IMR-90 (cell line): ENCODE results near the gene RNF224. TPM values are rescaled to one million over a fixed set of nuclear protein-coding genes. Genes with fewer than 3 reads are reported as not detected.

ENCODE experiments used
- ATAC-seq: fragments of 200-7000 bp; cut with Tn5 transposase; 2 replicates; pipeline ENCODE4 v1.9.1; 2020; ENCODE audit warnings: low read depth, mild to moderate bottlenecking, moderate library complexity
- BruUV-seq: library from RNA; stranded (reverse); fragments of 400-500 nt; replicated peaks from 2 replicates; lab custom pipeline; 2021; lab: Mats Ljungman, UMichigan
- CTCF ChIA-PET: fragments of 300-600 bp; formaldehyde crosslinking; extraction: SDS; loops from one replicate; lab custom pipeline; 2021; ENCODE audit warnings: antibody characterized with exemption; lab: Yijun Ruan, JAX
- POLR2A ChIA-PET: fragments of 300-600 bp; sonication (Branson Sonifier 250); formaldehyde crosslinking; loops from one replicate; lab custom pipeline; 2022; ENCODE audit warnings: antibody characterized with exemption; ENCODE audit not compliant: unreplicated experiment; lab: Charles Lee
- DNase-seq: peaks from one replicate; pipeline ENCODE4 v3.0.0; 2013
- H2AFZ ChIP-seq: replicated peaks from 2 replicates; pipeline ENCODE3; 2013; ENCODE audit warnings: low read length, mild to moderate bottlenecking; ENCODE audit not compliant: poor library complexity
- H2AK5ac ChIP-seq: 2 replicates; pipeline ENCODE4 v1.6.1; 2013; ENCODE audit warnings: low read depth, low read length, inconsistent platforms
- H2AK9ac ChIP-seq: replicated peaks from 2 replicates; pipeline ENCODE3; 2013; ENCODE audit warnings: mild to moderate bottlenecking, low read depth, low read length, moderate library complexity; ENCODE audit not compliant: poor library complexity
- H2BK120ac ChIP-seq: 2 replicates; pipeline ENCODE4 v1.6.1; 2013; ENCODE audit warnings: low read depth, low read length, inconsistent platforms
- H2BK15ac ChIP-seq: 3 replicates; pipeline ENCODE4 v1.6.1; 2013; ENCODE audit warnings: low read depth, low read length, inconsistent platforms
- H2BK20ac ChIP-seq: 2 replicates; pipeline ENCODE4 v1.6.1; 2013; ENCODE audit warnings: low read depth, mild to moderate bottlenecking, inconsistent platforms, low read length, moderate library complexity
- H2BK5ac ChIP-seq: 2 replicates; pipeline ENCODE4 v1.6.1; 2013; ENCODE audit warnings: mild to moderate bottlenecking, low read depth, low read length, inconsistent platforms; ENCODE audit not compliant: poor library complexity, severe bottlenecking
- H3K14ac ChIP-seq: replicated peaks from 2 replicates; pipeline ENCODE4 v1.6.1; 2013; ENCODE audit warnings: low read depth, low read length, inconsistent platforms
- H3K18ac ChIP-seq: 2 replicates; pipeline ENCODE4 v1.6.1; 2013; ENCODE audit warnings: low read depth, low read length, control low read depth
- H3K23ac ChIP-seq: 2 replicates; pipeline ENCODE4 v1.6.1; 2013; ENCODE audit warnings: low read depth, low read length, inconsistent platforms
- H3K27ac ChIP-seq: 2 replicates; pipeline ENCODE4 v1.5.1; 2013; ENCODE audit warnings: mild to moderate bottlenecking, control low read depth, low read length; ENCODE audit not compliant: insufficient read depth
- H3K27me3 ChIP-seq: 2 replicates; pipeline ENCODE4 v1.6.1; 2013; ENCODE audit warnings: low read length; ENCODE audit not compliant: control insufficient read depth, insufficient read depth
- H3K36me3 ChIP-seq: 2 replicates; pipeline ENCODE4 v1.6.1; 2013; ENCODE audit warnings: low read length, mixed read lengths; ENCODE audit not compliant: control insufficient read depth, insufficient read depth
- H3K4ac ChIP-seq: 2 replicates; pipeline ENCODE4 v1.6.1; 2013; ENCODE audit warnings: low read depth, low read length, inconsistent platforms
- H3K4me1 ChIP-seq: 2 replicates; pipeline ENCODE4 v1.6.1; 2013; ENCODE audit warnings: low read length, mixed read lengths; ENCODE audit not compliant: control insufficient read depth, insufficient read depth
- H3K4me2 ChIP-seq: 2 replicates; pipeline ENCODE4 v1.6.1; 2013; ENCODE audit warnings: low read depth, mild to moderate bottlenecking, control low read depth, low read length, moderate library complexity
- H3K4me3 ChIP-seq: 2 replicates; pipeline ENCODE4 v1.5.1; 2013; ENCODE audit warnings: low read depth, mild to moderate bottlenecking, control low read depth, low read length, moderate library complexity; ENCODE audit not compliant: insufficient read depth
- H3K56ac ChIP-seq: 2 replicates; pipeline ENCODE4 v1.6.1; 2013; ENCODE audit warnings: low read length, inconsistent platforms; ENCODE audit not compliant: insufficient read depth; ENCODE audit errors: extremely low read depth
- H3K79me1 ChIP-seq, 2 experiments: 2 replicates each; pipeline ENCODE4 v1.6.1; 2013; ENCODE audit warnings: low read length in 2 of 2, inconsistent platforms in 1 of 2, low read depth in 1 of 2
- H3K9ac ChIP-seq: 2 replicates; pipeline ENCODE4 v1.6.1; 2013; ENCODE audit warnings: low read depth, low read length, control low read depth
- H3K9me1 ChIP-seq: 2 replicates; pipeline ENCODE4 v1.6.1; 2013; ENCODE audit warnings: low read length, inconsistent platforms; ENCODE audit not compliant: insufficient read depth
- H3K9me3 ChIP-seq: 2 replicates; pipeline ENCODE4 v1.6.1; 2013; ENCODE audit warnings: low read length; ENCODE audit not compliant: control insufficient read depth, insufficient read depth
- H4K20me1 ChIP-seq: 2 replicates; pipeline ENCODE4 v1.6.1; 2013; ENCODE audit warnings: low read length, inconsistent platforms; ENCODE audit not compliant: insufficient read depth
- H4K5ac ChIP-seq: 2 replicates; pipeline ENCODE4 v1.6.1; 2013; ENCODE audit warnings: mild to moderate bottlenecking, low read depth, low read length, control low read depth
- H4K8ac ChIP-seq, 2 experiments: 2 replicates each; pipeline ENCODE4 v1.6.1; 2013; ENCODE audit warnings: low read depth in 2 of 2, low read length in 2 of 2, control low read depth in 1 of 2, inconsistent platforms in 1 of 2
- H4K91ac ChIP-seq: 2 replicates; pipeline ENCODE4 v1.6.1; 2013; ENCODE audit warnings: low read depth, low read length, inconsistent platforms; ENCODE audit not compliant: insufficient read depth
- BHLHE40 ChIP-seq: fragments of 150-350 bp; IDR thresholded peaks from 2 replicates; pipeline ENCODE4 v1.6.1; 2016; ENCODE audit warnings: mild to moderate bottlenecking, low read depth, low read length
- CEBPB ChIP-seq: IDR thresholded peaks from 2 replicates; pipeline ENCODE4 v1.6.1; 2012; ENCODE audit warnings: low read depth, low read length, improper control_type of control experiment
- CHD1 ChIP-seq: IDR thresholded peaks from 2 replicates; pipeline ENCODE4 v1.6.1; 2012; ENCODE audit warnings: low read depth, low read length, improper control_type of control experiment
- CTCF ChIP-seq: conservative IDR thresholded peaks from 2 replicates; pipeline ENCODE4 v1.5.1; 2012; ENCODE audit warnings: mild to moderate bottlenecking, low read depth, low read length, improper control_type of control experiment
- ELK1 ChIP-seq: fragments of 150-350 bp; IDR thresholded peaks from 2 replicates; pipeline ENCODE4 v1.6.1; 2016; ENCODE audit warnings: low read depth, mild to moderate bottlenecking, low read length, moderate library complexity, borderline replicate concordance
- FOS ChIP-seq: fragments of 150-350 bp; IDR thresholded peaks from 2 replicates; pipeline ENCODE4 v1.6.1; 2016; ENCODE audit warnings: low read depth, low read length
- MAZ ChIP-seq: IDR thresholded peaks from 2 replicates; pipeline ENCODE4 v1.6.1; 2012; ENCODE audit warnings: low read depth, mild to moderate bottlenecking, low read length, improper control_type of control experiment, moderate library complexity, borderline replicate concordance
- MXI1 ChIP-seq: IDR thresholded peaks from 2 replicates; pipeline ENCODE4 v1.6.1; 2012; ENCODE audit warnings: low read depth, mild to moderate bottlenecking, low read length, moderate library complexity, borderline replicate concordance
- NFE2L2 ChIP-seq: fragments of 150-350 bp; IDR thresholded peaks from 2 replicates; pipeline ENCODE4 v1.6.1; 2016; ENCODE audit warnings: low read depth, mild to moderate bottlenecking, low read length
- POLR2A ChIP-seq: IDR thresholded peaks from 2 replicates; pipeline ENCODE4 v1.6.1; 2012; ENCODE audit warnings: mild to moderate bottlenecking, low read depth, low read length
- RAD21 ChIP-seq: IDR thresholded peaks from 2 replicates; pipeline ENCODE4 v1.6.1; 2012; ENCODE audit warnings: low read length, improper control_type of control experiment
- RFX5 ChIP-seq: IDR thresholded peaks from 2 replicates; pipeline ENCODE4 v1.8.0; 2012; ENCODE audit warnings: low read depth, mild to moderate bottlenecking, low read length, moderate library complexity
- SMC3 ChIP-seq: fragments of 150-350 bp; IDR thresholded peaks from 2 replicates; pipeline ENCODE4 v1.6.1; 2016; ENCODE audit warnings: low read depth, mild to moderate bottlenecking, antibody characterized with exemption, low read length, moderate library complexity
- WGBS, 2 experiments: methylation state at CpG; one replicate each; pipeline versions ENCODE4 v1.1.5 to v1.1.7; 2013; ENCODE audit warnings: missing lambda C conversion rate in 2 of 2; ENCODE audit not compliant: insufficient read length in 1 of 2; ENCODE audit errors: extremely low coverage in 2 of 2; 5-methylcytosine and 5-hydroxymethylcytosine counted together
- dilution Hi-C: fragments of 300-500 bp; cut with HindIII; formaldehyde crosslinking; loops from one replicate; pipeline ENCODE4 v1.14.3; 2018; ENCODE audit warnings: low sequenced_read_pairs; ENCODE audit not compliant: unreplicated experiment
- in situ Hi-C: fragments of 300-500 bp; cut with MboI; formaldehyde crosslinking; loops from 3 replicates; pipeline ENCODE4 v1.14.3; 2019; ENCODE audit warnings: low sequenced_read_pairs, inconsistent platforms, mixed read lengths
- intact Hi-C: fragments of 100-400 bp; cut with micrococcal nuclease; formaldehyde crosslinking; loops from 2 replicates; pipeline ENCODE4 v1.10.0; 2022
- polyA plus RNA-seq, 3 experiments: library from polyadenylated mRNA; depleted of rRNA; stranded (reverse); fragments of >200 nt; gene quantifications; 2 replicates each; pipeline ENCODE4 v1.2.3, GENCODE V29; 2012; ENCODE audit warnings: low replicate concordance in 1 of 3
- total RNA-seq: library from RNA; depleted of rRNA; stranded (reverse); fragments of >200 nt; gene quantifications from 2 replicates; pipeline ENCODE4 v1.2.3, GENCODE V29; 2012

Gene RNF224
- total and polyA plus RNA-seq, 2 of the 4 experiments (the other 2 are of a cell fraction): not detected

- peak within 1 kb of the TSS; percentile 97 to 98 for H4K8ac ChIP-seq
- peak within 1 kb of the TSS; percentile 93 for H3K9ac ChIP-seq
- H3K4me3 ChIP-seq: peak within 1 kb of the TSS; percentile 88
- dilution Hi-C loops: no loop called here
- peak within 1 kb of the TSS; percentile 94 for H2AK9ac ChIP-seq
- ChIA-PET POLR2A (interaction anchor here (0.6 to 0.9 kb wide), 3 partner anchors 11 to 40 kb away, joined by 3 to 16 read pairs (median 4); partner anchors contain the start of gene SSNA1), CTCF (no interaction called here)
- H4K5ac ChIP-seq: peak within 1 kb of the TSS; percentile 83
- peak within 1 kb of the TSS; percentile 61 for H2BK5ac ChIP-seq
- H3K9me1 ChIP-seq: 0 out of 2 replicates have a peak, but pooled peaks cover 2% of the 10 kb centered on the region
- no peaks in the 10 kb centered on the region for H3K9me3 ChIP-seq
- peak within 1 kb of the TSS; percentile 86 for H3K4me2 ChIP-seq
- H4K20me1 ChIP-seq: peaks cover 37% of the 10 kb centered on the region
- H2BK15ac ChIP-seq: no peak within 1 kb of the TSS
- peak; percentile 96 for ATAC-seq
- H2BK20ac ChIP-seq: no peak within 1 kb of the TSS
- peak within 1 kb of the TSS; percentile 91 for H3K27ac ChIP-seq
- intact Hi-C loops: loop anchor here (1.0 kb wide), 1 partner anchor 11 kb away; no protein-coding TSS in a partner anchor
- H2BK120ac ChIP-seq: no peak within 1 kb of the TSS
- H4K91ac ChIP-seq: peak within 1 kb of the TSS; percentile 93; the same call in 1 of the 2 replicates
- H3K23ac ChIP-seq: peak within 1 kb of the TSS; percentile 68
- H3K14ac ChIP-seq: peak within 1 kb of the TSS; percentile 93
- H3K4me1 ChIP-seq: peaks cover 21% of the 10 kb centered on the region
- in situ Hi-C loops: no loop called here
- peak within 1 kb of the TSS; percentile 98 for H2AK5ac ChIP-seq
- H3K36me3 ChIP-seq: no peaks in the 10 kb centered on the region
- peak within 1 kb of the TSS; percentile 25; the same call in 1 of the 2 replicates for H3K56ac ChIP-seq
- 1% methylated on average over 36 of the region's 118 CpGs; no CpG with 5 or more reads in 1 of the 2 experiments for WGBS, 2 experiments
- no peaks in the 10 kb centered on the region for H3K27me3 ChIP-seq
- peaks cover 27 to 80% of the 10 kb centered on the region in 2 experiments for H3K79me1 ChIP-seq
- peak within 1 kb of the TSS; percentile 100 for H2AFZ ChIP-seq
- DNase-seq: peak; percentile 98
- H3K18ac ChIP-seq: no peak within 1 kb of the TSS
- peak within 1 kb of the TSS; percentile 97 for H3K4ac ChIP-seq
- BruUV-seq: no TSS peak
- TF ChIP-seq BHLHE40 (peak; percentile 7; the same call in 1 of the 2 replicates), POLR2A (peak; percentile 95), RFX5 (no peak), RAD21 (no peak), CEBPB (no peak), MXI1 (peak; percentile 71; the same call in 1 of the 2 replicates), NFE2L2 (no peak), CTCF (no peak), CHD1 (no peak), MAZ (peak; percentile 55; the same call in 1 of the 2 replicates), SMC3 (no peak), ELK1 (no peak), FOS (peak; percentile 55; the same call in 1 of the 2 replicates)
Observed at GRCh38 chr9:137200311-137201204, 26.7 kb upstream of the RNF224 start, which contains the start of gene TPRN. TPRN (minus strand) TSS chr9:137200741; CDS start chr9:137200711, 30 bp downstream.
